Astrocyte of the cerebellum (primary cell): Measurements from ENCODE around the gene SYN1.

Source experiments
- DNase-seq: peaks from one replicate; pipeline ENCODE4 v3.0.0-alpha.2; 2011; ENCODE audit warnings: low read depth
- H3K4me3 ChIP-seq: 2 replicates; pipeline ENCODE4 v1.5.1; 2011; ENCODE audit warnings: mild to moderate bottlenecking, low read depth, low read length, moderate library complexity
- in situ Hi-C: cut with HindIII; loops from 2 replicates; pipeline ENCODE4 v1.10.0; 2017; ENCODE audit warnings: low sequenced_read_pairs
- TF ChIP-seq, protein P1 (sequence below): IDR thresholded peaks from 2 replicates; pipeline ENCODE4 v1.5.1; 2012; ENCODE audit warnings: low read length, low read depth, moderate library complexity, mild to moderate bottlenecking; ENCODE audit errors: missing control alignments

SYN1 gene

DNA sequence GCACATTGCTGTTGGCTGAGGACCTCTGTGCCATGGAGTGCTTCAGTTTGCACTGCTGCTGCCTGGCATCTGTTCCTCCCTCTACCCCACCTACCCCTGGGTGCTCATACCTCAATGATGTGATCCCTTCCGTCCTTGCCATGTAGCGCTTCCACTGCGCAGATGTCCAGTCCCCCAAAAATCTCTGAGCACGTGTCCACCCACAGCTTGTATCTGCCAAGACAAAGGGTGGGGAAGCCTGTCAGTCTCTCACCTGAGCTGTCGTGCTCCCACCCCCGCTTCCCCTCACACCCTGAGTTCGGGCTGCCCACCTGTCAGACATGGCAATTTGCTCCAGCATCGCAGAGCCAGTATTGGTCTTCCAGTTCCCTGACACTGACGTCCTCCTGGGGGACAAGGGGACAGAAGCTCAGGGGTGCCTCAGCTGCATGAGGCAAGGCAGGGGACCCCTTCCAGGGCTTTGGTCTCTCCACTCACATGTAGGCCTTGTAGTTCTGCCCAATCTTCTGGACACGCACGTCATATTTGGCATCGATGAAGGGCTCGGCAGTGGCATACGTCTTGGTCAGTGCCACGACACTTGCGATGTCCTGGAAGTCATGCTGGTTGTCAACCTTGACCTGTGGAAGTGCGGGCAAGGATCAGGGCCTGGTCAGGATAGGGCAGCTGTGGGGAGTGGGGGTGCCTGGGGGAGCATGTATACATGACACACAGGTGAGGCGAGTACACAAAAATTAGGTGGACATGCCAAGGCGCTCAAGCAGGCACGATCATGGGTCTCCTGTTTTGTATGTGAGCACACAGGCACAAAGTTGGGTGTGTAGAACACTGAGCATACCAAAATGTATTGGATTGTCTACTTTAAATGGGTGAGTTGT is 43.4 kb downstream of the SYN1 start:
- no peak for DNase-seq
- in situ Hi-C loops: no loop called here
- TF ChIP-seq, protein P1, sequence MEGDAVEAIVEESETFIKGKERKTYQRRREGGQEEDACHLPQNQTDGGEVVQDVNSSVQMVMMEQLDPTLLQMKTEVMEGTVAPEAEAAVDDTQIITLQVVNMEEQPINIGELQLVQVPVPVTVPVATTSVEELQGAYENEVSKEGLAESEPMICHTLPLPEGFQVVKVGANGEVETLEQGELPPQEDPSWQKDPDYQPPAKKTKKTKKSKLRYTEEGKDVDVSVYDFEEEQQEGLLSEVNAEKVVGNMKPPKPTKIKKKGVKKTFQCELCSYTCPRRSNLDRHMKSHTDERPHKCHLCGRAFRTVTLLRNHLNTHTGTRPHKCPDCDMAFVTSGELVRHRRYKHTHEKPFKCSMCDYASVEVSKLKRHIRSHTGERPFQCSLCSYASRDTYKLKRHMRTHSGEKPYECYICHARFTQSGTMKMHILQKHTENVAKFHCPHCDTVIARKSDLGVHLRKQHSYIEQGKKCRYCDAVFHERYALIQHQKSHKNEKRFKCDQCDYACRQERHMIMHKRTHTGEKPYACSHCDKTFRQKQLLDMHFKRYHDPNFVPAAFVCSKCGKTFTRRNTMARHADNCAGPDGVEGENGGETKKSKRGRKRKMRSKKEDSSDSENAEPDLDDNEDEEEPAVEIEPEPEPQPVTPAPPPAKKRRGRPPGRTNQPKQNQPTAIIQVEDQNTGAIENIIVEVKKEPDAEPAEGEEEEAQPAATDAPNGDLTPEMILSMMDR: no peak
- no peak overlapping the region for H3K4me3 ChIP-seq

DNA sequence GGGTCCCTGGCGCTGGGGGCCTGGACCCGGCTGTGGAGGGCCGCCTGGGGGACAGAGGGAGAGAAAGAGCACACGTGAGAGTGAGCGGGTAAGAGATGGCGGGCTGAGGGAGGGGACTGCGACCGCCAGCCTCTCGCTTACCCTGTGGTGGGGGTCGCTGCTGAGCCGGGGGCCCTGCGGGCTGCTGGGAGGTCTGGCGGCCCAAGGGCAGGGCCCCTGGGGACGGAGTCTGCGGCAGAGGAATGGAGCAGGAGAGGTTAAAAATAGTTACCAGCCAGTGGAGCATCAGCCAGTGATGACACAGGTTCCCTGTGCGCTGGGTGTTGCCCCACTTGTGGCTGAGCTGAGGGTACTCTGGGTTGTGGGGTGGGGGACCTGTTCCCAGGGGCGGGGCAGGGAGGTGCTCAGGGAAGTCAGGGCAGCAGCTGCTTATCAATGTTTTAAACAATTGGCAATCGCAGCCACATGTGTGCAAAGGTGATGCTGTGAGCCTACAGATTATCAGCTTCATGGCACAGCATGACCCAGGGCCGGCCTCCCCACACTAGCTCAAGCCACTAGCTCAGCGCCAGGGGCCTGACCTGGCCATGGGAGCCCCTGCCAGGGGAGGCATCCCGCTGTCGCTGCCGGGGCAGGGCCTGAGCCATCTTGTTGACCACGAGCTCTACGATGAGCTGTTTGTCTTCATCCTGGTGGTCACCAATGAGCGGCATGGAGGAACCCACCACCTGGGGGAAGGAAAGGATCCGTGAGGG is 44.9 kb downstream of the SYN1 start:
- in situ Hi-C loops: no loop called here
- DNase-seq: no peak
- TF ChIP-seq, protein P1: no peak
- no peak overlapping the region for H3K4me3 ChIP-seq

DNA sequence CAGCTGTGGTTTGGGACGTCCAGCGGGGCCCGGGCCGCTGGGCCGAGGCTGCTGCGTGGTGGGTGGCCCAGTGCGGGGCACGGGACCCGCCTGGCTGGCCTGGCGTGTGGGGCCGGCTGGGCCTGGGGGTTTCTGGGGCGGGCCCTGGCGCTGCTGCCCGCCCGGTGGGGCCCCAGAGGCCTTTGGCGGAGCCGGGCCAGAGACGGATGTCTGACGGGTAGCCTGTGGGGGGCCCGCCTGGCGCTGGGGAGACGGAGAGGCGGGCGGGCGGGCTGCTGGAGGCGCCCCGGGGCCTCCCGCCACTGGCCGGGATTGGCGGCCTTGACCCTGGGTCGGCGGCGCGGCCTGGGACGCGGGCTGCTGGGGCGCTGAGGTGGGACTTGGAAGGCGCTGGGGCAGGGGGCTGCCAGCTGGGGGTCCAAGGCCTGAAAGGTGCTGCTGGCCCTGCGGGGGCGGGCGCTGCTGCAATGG is 45.5 kb downstream of the SYN1 start:
- DNase-seq: no peak
- in situ Hi-C loops: no loop called here
- no peak overlapping the region for H3K4me3 ChIP-seq
- TF ChIP-seq, protein P1: no peak

DNA sequence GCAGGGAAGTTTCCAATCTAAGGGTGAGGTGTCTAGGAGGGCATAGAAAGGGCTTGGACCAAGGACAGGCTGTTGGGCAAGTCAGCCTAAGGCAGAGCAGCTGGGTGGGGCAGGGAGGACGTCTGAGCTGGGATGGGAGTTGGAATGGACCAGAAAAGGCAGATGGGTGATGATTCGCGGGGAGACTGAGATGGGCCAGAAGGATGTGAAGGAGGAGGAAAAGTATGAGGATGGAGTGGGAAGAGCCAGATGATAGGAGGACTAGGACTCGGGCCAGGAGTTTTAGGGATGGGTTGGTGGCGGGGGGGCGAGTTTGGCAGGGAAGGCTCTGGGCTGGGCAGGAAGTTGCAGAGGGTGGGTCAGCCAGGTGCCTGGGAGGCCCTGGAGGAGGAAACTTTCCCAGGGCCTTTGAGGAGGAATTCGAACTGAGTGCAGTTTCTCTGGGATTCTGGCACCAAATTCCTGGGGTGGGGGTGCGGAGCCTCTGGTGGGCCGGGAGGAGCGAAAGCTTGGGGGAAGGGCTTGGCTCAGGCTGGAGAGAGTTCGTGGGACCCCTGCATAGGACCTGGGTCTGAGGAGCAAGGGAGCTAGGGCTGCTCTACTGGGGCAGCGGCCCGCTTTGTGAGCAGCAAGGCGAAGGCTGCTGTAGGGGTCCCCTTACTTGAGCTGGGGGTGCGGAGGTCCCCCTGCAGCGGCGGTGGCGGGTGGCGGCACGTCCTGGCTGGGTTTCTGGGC is 46.1 kb downstream of the SYN1 start:
- in situ Hi-C loops: no loop called here
- TF ChIP-seq, protein P1: no peak
- no peak overlapping the region for H3K4me3 ChIP-seq
- no peak for DNase-seq

DNA sequence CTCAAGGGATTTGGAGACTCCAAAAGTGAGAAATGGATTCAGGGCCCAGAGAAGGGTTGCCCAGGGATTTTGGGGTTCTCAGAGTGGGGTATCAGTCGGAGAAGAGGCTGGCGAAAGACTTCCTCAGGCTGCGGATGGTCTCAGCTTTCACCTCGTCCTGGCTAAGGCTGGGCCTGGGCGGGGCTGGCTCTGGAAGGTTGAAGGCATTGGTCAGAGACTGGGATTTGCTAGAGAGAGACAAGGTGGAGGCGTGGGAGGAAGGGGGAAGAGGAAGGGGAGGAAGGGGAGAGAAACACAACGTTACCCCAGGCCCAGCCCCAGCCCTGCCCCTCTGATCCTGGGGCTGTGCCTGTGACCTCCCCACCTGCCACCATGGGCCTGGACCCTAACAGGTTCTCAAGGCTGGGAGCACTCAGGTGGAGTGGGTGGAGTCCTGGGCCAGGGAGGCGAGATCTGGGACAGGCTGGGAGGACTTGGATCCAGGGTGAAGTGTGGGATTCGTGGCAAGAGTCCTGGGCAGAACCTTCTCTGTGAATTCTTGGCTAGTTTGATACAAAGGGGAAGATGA is 46.8 kb downstream of the SYN1 start:
- TF ChIP-seq, protein P1: no peak
- DNase-seq: no peak
- in situ Hi-C loops: no loop called here
- no peak overlapping the region for H3K4me3 ChIP-seq

DNA sequence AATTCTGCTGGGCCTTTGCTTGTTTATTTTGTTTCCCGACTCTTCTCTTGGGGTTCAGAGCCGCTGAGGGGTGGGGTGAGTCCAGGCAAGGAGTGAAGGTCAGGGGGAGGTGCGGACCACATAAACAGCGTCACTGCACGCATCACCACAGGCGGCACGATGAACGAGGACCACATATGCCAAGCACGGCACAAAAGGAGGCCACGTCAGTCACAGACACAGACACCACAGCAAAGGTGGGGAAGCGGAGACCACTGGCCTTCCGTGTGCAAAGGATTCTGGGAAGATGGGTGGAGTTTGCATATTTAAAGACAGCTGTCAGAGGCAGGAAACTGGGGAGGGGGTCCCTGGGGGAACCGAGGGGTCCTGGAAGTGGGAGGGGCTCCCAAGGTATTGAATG is 47.8 kb downstream of the SYN1 start:
- no peak for DNase-seq
- in situ Hi-C loops: no loop called here
- TF ChIP-seq, protein P1: no peak
- H3K4me3 ChIP-seq: no peak overlapping the region
